IPS-18c (cell line): ENCODE measurements around the gene ABHD16B.
A peak's percentile ranks its signal among the peaks of the same experiment; 100 is the strongest.

Experiments used
- H3K4me3 ChIP-seq: 2 replicates; pipeline ENCODE4 v1.7.0; 2013; ENCODE audit warnings: low read depth, mild to moderate bottlenecking, low read length, moderate library complexity; ENCODE audit not compliant: insufficient read depth
- H3K9me3 ChIP-seq: one replicate; pipeline ENCODE4 v1.6.1; 2013; ENCODE audit warnings: mild to moderate bottlenecking, low read length, moderate library complexity; ENCODE audit not compliant: control insufficient read depth, insufficient read depth

ABHD16B gene

GRCh38 chr20:63883201-63883593 is 21.9 kb downstream of the ABHD16B start:
- H3K4me3 ChIP-seq: no peak overlapping the region
- H3K9me3 ChIP-seq: no peaks in the 10 kb centered on the region

GRCh38 chr20:63884506-63885263 is 23.4 kb downstream of the ABHD16B start:
- Histone ChIP-seq H3K4me3 (no peak overlapping the region), H3K9me3 (no peaks in the 10 kb centered on the region)

GRCh38 chr20:63885264-63886053 is 24.2 kb downstream of the ABHD16B start:
- no peaks in the 10 kb centered on the region for H3K9me3 ChIP-seq
- no peak overlapping the region for H3K4me3 ChIP-seq

- H3K9me3 ChIP-seq: no peaks in the 10 kb centered on the region
- H3K4me3 ChIP-seq: no peak overlapping the region
Measured at GRCh38 chr20:63886054-63886419, 24.7 kb downstream of the ABHD16B start.

- no peak overlapping the region for H3K4me3 ChIP-seq
- no peaks in the 10 kb centered on the region for H3K9me3 ChIP-seq
Measured at GRCh38 chr20:63886921-63887320, 25.6 kb downstream of the ABHD16B start.

- Histone ChIP-seq H3K9me3 (no peaks in the 10 kb centered on the region), H3K4me3 (no peak overlapping the region)
Measured at GRCh38 chr20:63889241-63890200, 28.2 kb downstream of the ABHD16B start.

- H3K4me3 ChIP-seq: no peak overlapping the region
Measured at GRCh38 chr20:63890201-63890576, 28.9 kb downstream of the ABHD16B start.

GRCh38 chr20:63890616-63891015 is 29.3 kb downstream of the ABHD16B start:
- H3K4me3 ChIP-seq: no peak overlapping the region
- H3K9me3 ChIP-seq: no peaks in the 10 kb centered on the region

More at GRCh38 chr20:63890201-63890576, 28.9 kb downstream of the ABHD16B start:
- no peaks in the 10 kb centered on the region for H3K9me3 ChIP-seq

- Histone ChIP-seq H3K4me3 (no peak overlapping the region), H3K9me3 (no peaks in the 10 kb centered on the region)
Measured at GRCh38 chr20:63891061-63892002, 30.0 kb downstream of the ABHD16B start.

- Histone ChIP-seq H3K9me3 (no peaks in the 10 kb centered on the region), H3K4me3 (no peak overlapping the region)
Measured at GRCh38 chr20:63892402-63892801, 31.1 kb downstream of the ABHD16B start.

- Histone ChIP-seq H3K9me3 (peaks cover 2% of the 10 kb centered on the region), H3K4me3 (peak overlapping the region; percentile 73)
Measured at GRCh38 chr20:63893999-63894357, 32.7 kb downstream of the ABHD16B start.

GRCh38 chr20:63894358-63895201 is 33.3 kb downstream of the ABHD16B start, which contains the start of gene DNAJC5:
Gene DNAJC5, plus strand, starts transcription at chr20:63895126. Its CDS starts 33,220 bp downstream, at chr20:63928346.
- H3K4me3 ChIP-seq: peak within 1 kb of the TSS; percentile 73

GRCh38 chr20:63895202-63895951 is 34.1 kb downstream of the ABHD16B start:
- peak overlapping the region; percentile 54 for H3K4me3 ChIP-seq
- peaks cover 2% of the 10 kb centered on the region for H3K9me3 ChIP-seq

More at GRCh38 chr20:63894358-63895201, 33.3 kb downstream of the ABHD16B start, which contains the start of gene DNAJC5:
- H3K9me3 ChIP-seq: peaks cover 2% of the 10 kb centered on the region

GRCh38 chr20:63895952-63896263 is 34.6 kb downstream of the ABHD16B start:
- H3K4me3 ChIP-seq: peak overlapping the region; percentile 54; the same call in 1 of the 2 replicates

More at GRCh38 chr20:63895952-63896263, 34.6 kb downstream of the ABHD16B start:
- H3K9me3 ChIP-seq: peaks cover 2% of the 10 kb centered on the region
